Stomach (tissue), 9 donors: Measurements from ENCODE around the gene VDAC1. TPM values are rescaled to one million over a fixed set of nuclear protein-coding genes. Genes with fewer than 3 reads are reported as not detected.

Experiments used
- DNase-seq, 2 donors: peaks; one replicate each; pipeline versions ENCODE4 v3.0.0 to v3.0.0-alpha.2; 2013 to 2019
- H3K27ac ChIP-seq, 5 donors: fragments of 200-600 bp in 4 of 5; sonication (generic) in 4 of 5; one replicate each; pipeline ENCODE4 v1.5.1; 2013 to 2019; ENCODE audit warnings: mild to moderate bottlenecking in 1 of 5, moderate library complexity in 1 of 5
- H3K27me3 ChIP-seq, 3 donors: fragments of 200-600 bp; sonication (generic); one replicate each; pipeline ENCODE4 v1.5.1; 2017 to 2019; ENCODE audit warnings: mixed run types in 1 of 3
- H3K36me3 ChIP-seq, 4 donors: fragments of 200-600 bp; sonication (generic); 1 replicate in 3 of 4; 2 replicates in 1 of 4; pipeline ENCODE4 v1.5.1; 2016 to 2019
- H3K4me1 ChIP-seq, 4 donors: fragments of 200-600 bp; sonication (generic); one replicate each; pipeline ENCODE4 v1.5.1; 2016 to 2019
- H3K4me3 ChIP-seq, 4 donors: fragments of 200-600 bp; sonication (generic) in 3 of 4; one replicate each; pipeline ENCODE4 v1.5.1; 2016 to 2019; ENCODE audit warnings: mild to moderate bottlenecking in 1 of 4
- H3K9me3 ChIP-seq, 4 donors: fragments of 200-600 bp; sonication (generic); one replicate each; pipeline ENCODE4 v1.5.1; 2016 to 2019
- CTCF ChIP-seq, 7 experiments: fragments of 450-650 bp in 4 of 7; fragments of 200-600 bp in 3 of 7; sonication (generic) in 3 of 7; IDR thresholded peaks; one replicate each; pipeline ENCODE4 v1.5.1; 2016 to 2019; ENCODE audit warnings: antibody characterized with exemption in 7 of 7, control low read depth in 2 of 7, mild to moderate bottlenecking in 1 of 7
- EP300 ChIP-seq: sonication (generic); formaldehyde crosslinking; IDR thresholded peaks from one replicate; pipeline ENCODE4 v1.6.1; 2017; ENCODE audit warnings: antibody characterized with exemption
- POLR2A ChIP-seq, 4 donors: fragments of 450-650 bp; IDR thresholded peaks; one replicate each; pipeline ENCODE4 v1.6.1; 2016; ENCODE audit warnings: antibody characterized with exemption in 4 of 4, control low read depth in 2 of 4, mild to moderate bottlenecking in 1 of 4, moderate library complexity in 1 of 4
- POLR2AphosphoS5 ChIP-seq, 3 donors: sonication (generic); formaldehyde crosslinking; IDR thresholded peaks; one replicate each; pipeline ENCODE4 v1.6.1; 2016; ENCODE audit warnings: antibody characterized with exemption in 3 of 3
- WGBS, 5 donors: extraction: QIAGEN DNeasy Blood & Tissue Kit in 3 of 5; methylation state at CpG; one replicate each; pipeline versions ENCODE4 v1.1.5 to v1.1.7; 2013 to 2018; 5-methylcytosine and 5-hydroxymethylcytosine counted together
- intact Hi-C: fragments of 100-400 bp; cut with DNase I; formaldehyde crosslinking; loops from one replicate; pipeline ENCODE4 v1.15.1; 2023; ENCODE audit warnings: low total_unique reads
- polyA plus RNA-seq, 3 donors: library from polyadenylated mRNA; stranded (reverse); fragments of 200-250 nt; gene quantifications; one replicate each; pipeline ENCODE4 v1.2.3, GENCODE V29; 2013
- total RNA-seq, 5 donors: library from RNA; depleted of rRNA; stranded (reverse); fragments of >200 nt; gene quantifications; one replicate each; pipeline versions ENCODE4 v1.1.0 to v1.2.3, GENCODE V29; 2014 to 2016
- donor health status: healthy with polysubstance abuse.
- donor health status: Bipolar disorder and iron deficiency.
- donor health status: healthy.

The VDAC1 gene
- total and polyA plus RNA-seq, 8 donors: 55.8 to 307 (median 147) TPM

- no peak overlapping the region for H3K4me3 ChIP-seq
These were observed 80.4 kb downstream of the VDAC1 start for GRCh38 chr5:133924221-133924920.

GRCh38 chr5:133921979-133922378 lies 82.8 kb downstream of the VDAC1 start:
- DNase-seq: no peak
- no peaks in the 10 kb centered on the region for H3K27me3 ChIP-seq
- intact Hi-C loops: no loop called here
- peaks cover 9 to 12% (median 10%) of the 10 kb centered on the region in 4 donors for H3K4me1 ChIP-seq
- WGBS, 5 donors: 61 to 77% (median 68%) methylated on average over 5 of the region's 5 CpGs
- H3K36me3 ChIP-seq: no peaks in the 10 kb centered on the region
- no peak overlapping the region for H3K27ac ChIP-seq
- no peak overlapping the region for H3K4me3 ChIP-seq
- no peaks in the 10 kb centered on the region for H3K9me3 ChIP-seq
- no peak for TF ChIP-seq POLR2AphosphoS5 (IDR thresholded peaks at IDR 0.05)
- TF ChIP-seq CTCF (IDR thresholded peaks at IDR 0.05): no peak
- no peak for TF ChIP-seq POLR2A (IDR thresholded peaks at IDR 0.05)
- TF ChIP-seq EP300: no peak

More at GRCh38 chr5:133924221-133924920, 80.4 kb downstream of the VDAC1 start:
- WGBS, 5 donors: 65 to 78% (median 76%) methylated on average over 5 of the region's 5 CpGs
- H3K4me1 ChIP-seq: peaks cover 7 to 17% (median 12%) of the 10 kb centered on the region in 4 donors
- DNase-seq: no peak
- no peak for TF ChIP-seq EP300
- TF ChIP-seq POLR2AphosphoS5 (IDR thresholded peaks at IDR 0.05): no peak
- TF ChIP-seq POLR2A (IDR thresholded peaks at IDR 0.05): no peak
- no peak for TF ChIP-seq CTCF (IDR thresholded peaks at IDR 0.05)
- no peaks in the 10 kb centered on the region for H3K9me3 ChIP-seq
- H3K36me3 ChIP-seq: no peaks in the 10 kb centered on the region
- intact Hi-C loops: no loop called here
- no peak overlapping the region for H3K27ac ChIP-seq
- H3K27me3 ChIP-seq: no peaks in the 10 kb centered on the region

Other genes starting within 250 kb of the VDAC1 start
- 10 to 100 TPM in 4 of 5 donors, 1 to 10 TPM in 1; 2.9 to 77.8 (median 31.2) TPM for gene C5orf15, start 36.4 kb downstream of the VDAC1 start, total RNA-seq
- gene C5orf15, start 36.4 kb downstream of the VDAC1 start, polyA plus RNA-seq: 10 to 100 TPM; 16.9 to 18.2 (median 17.7) TPM
- 10 to 100 TPM in 1 of 5 donors, 1 to 10 TPM in 3, not detected in 1; 4.6 to 13.3 (median 7.6) TPM for gene TCF7, start 109.7 kb upstream of the VDAC1 start, total RNA-seq
- gene TCF7, start 109.7 kb upstream of the VDAC1 start, polyA plus RNA-seq: 1 to 10 TPM; 3.7 to 8.0 (median 5.0) TPM
- 100 to 1,000 TPM in 3 of 5 donors, 10 to 100 TPM in 2; 18.1 to 163 (median 126) TPM for gene SKP1, start 172.0 kb upstream of the VDAC1 start, total RNA-seq
- 100 to 1,000 TPM; 233 to 590 (median 480) TPM for gene SKP1, start 172.0 kb upstream of the VDAC1 start, polyA plus RNA-seq
- gene PPP2CA, start 221.1 kb upstream of the VDAC1 start, total RNA-seq: 100 to 1,000 TPM in 1 of 5 donors, 10 to 100 TPM in 4; 46.7 to 108 (median 76.5) TPM
- gene PPP2CA, start 221.1 kb upstream of the VDAC1 start, polyA plus RNA-seq: 10 to 100 TPM; 29.4 to 50.1 (median 33.7) TPM